Pulmonary artery endothelial cell (primary cell): Measurements from ENCODE around the gene TBC1D22A. TPM values are rescaled to one million over a fixed set of nuclear protein-coding genes. Genes with fewer than 3 reads are reported as not detected.
"Not testable (repeated sequence)": the region's sequence is repeated elsewhere in the genome, so short reads cannot be mapped to it uniquely, and the experiment has no call there.

ENCODE experiments used
- DNase-seq: peaks from one replicate; pipeline ENCODE4 v3.0.0-alpha.2; 2011; ENCODE audit warnings: low read depth, low spot score
- total RNA-seq: library from RNA; depleted of rRNA; stranded (reverse); fragments of >200 nt; gene quantifications from 2 replicates; pipeline ENCODE4 v1.2.3, GENCODE V29; 2014

Gene TBC1D22A
- total RNA-seq, 1 donor from 2014 or later: 17.4 TPM

GRCh38 chr22:47115518-47115890 is 353.1 kb downstream of the TBC1D22A start:
- no peak for DNase-seq

- no peak for DNase-seq
Measured at GRCh38 chr22:47115921-47116320, 353.5 kb downstream of the TBC1D22A start.

GRCh38 chr22:47116426-47117341 is 354.2 kb downstream of the TBC1D22A start:
- no peak for DNase-seq

- DNase-seq: not testable (repeated sequence)
Measured at GRCh38 chr22:47117442-47117841, 355.0 kb downstream of the TBC1D22A start.

- no peak for DNase-seq
Measured at GRCh38 chr22:47119181-47119580, 356.7 kb downstream of the TBC1D22A start.

- DNase-seq: no peak
Measured at GRCh38 chr22:47120399-47120798, 357.9 kb downstream of the TBC1D22A start.

GRCh38 chr22:47121791-47122190 is 359.3 kb downstream of the TBC1D22A start:
- DNase-seq: no peak

- no peak for DNase-seq
Measured at GRCh38 chr22:47122441-47123000, 360.1 kb downstream of the TBC1D22A start.

GRCh38 chr22:47123006-47123826 is 360.8 kb downstream of the TBC1D22A start:
- no peak for DNase-seq

GRCh38 chr22:47123827-47124442 is 361.5 kb downstream of the TBC1D22A start:
- DNase-seq: no peak

- DNase-seq: no peak
Measured at GRCh38 chr22:47124451-47124881, 362.0 kb downstream of the TBC1D22A start.

- no peak for DNase-seq
Measured at GRCh38 chr22:47124961-47125360, 362.5 kb downstream of the TBC1D22A start.

- DNase-seq: no peak
Measured at GRCh38 chr22:47125603-47126002, 363.2 kb downstream of the TBC1D22A start.

GRCh38 chr22:47126344-47126811 is 363.9 kb downstream of the TBC1D22A start:
- DNase-seq: no peak

GRCh38 chr22:47127441-47127871 is 365.0 kb downstream of the TBC1D22A start:
- no peak for DNase-seq

- DNase-seq: no peak
Measured at GRCh38 chr22:47128216-47128615, 365.8 kb downstream of the TBC1D22A start.

- no peak for DNase-seq
Measured at GRCh38 chr22:47128622-47129215, 366.3 kb downstream of the TBC1D22A start.

- no peak for DNase-seq
Measured at GRCh38 chr22:47129902-47130635, 367.6 kb downstream of the TBC1D22A start.

- DNase-seq: no peak
Measured at GRCh38 chr22:47130883-47131631, 368.6 kb downstream of the TBC1D22A start.
